GM12878 (cell line): ENCODE measurements around the gene HERPUD1. TPM values are rescaled to one million over a fixed set of nuclear protein-coding genes. Genes with fewer than 3 reads are reported as not detected.

Source experiments
- ASH2L ChIP-seq: fragments of 300-600, 200-600 bp; sonication (generic); IDR thresholded peaks from 2 replicates; pipeline ENCODE4 v1.6.1; 2017; ENCODE audit warnings: low read depth, mild to moderate bottlenecking, borderline replicate concordance
- BACH1 ChIP-seq: fragments of 450-650 bp; IDR thresholded peaks from 2 replicates; pipeline ENCODE4 v1.6.1; 2017; ENCODE audit warnings: mild to moderate bottlenecking, borderline replicate concordance
- CBX5 ChIP-seq: sonication (generic); IDR thresholded peaks from 2 replicates; pipeline ENCODE4 v1.6.1; 2016; ENCODE audit warnings: low read depth, moderate library complexity, mild to moderate bottlenecking, inconsistent platforms
- CHD2 ChIP-seq: IDR thresholded peaks from 2 replicates; pipeline ENCODE4 v1.6.1; 2011; ENCODE audit warnings: low read depth, low read length, improper control_type of control experiment, borderline replicate concordance
- CHD4 ChIP-seq: fragments of 200-600 bp; sonication (generic); IDR thresholded peaks from 2 replicates; pipeline ENCODE4 v1.6.1; 2016; ENCODE audit warnings: mild to moderate bottlenecking
- HDAC2 ChIP-seq: fragments of 200-600 bp; sonication (generic); IDR thresholded peaks from 2 replicates; pipeline ENCODE4 v1.6.1; 2017
- HSF1 ChIP-seq: fragments of 150-350 bp; IDR thresholded peaks from 2 replicates; pipeline ENCODE4 v1.6.1; 2014; ENCODE audit warnings: mild to moderate bottlenecking, low read depth, low read length
- JUNB ChIP-seq: IDR thresholded peaks from 2 replicates; pipeline ENCODE4 v1.6.1; 2016; ENCODE audit warnings: antibody characterized with exemption, mild to moderate bottlenecking
- NR2C2 ChIP-seq: IDR thresholded peaks from 2 replicates; pipeline ENCODE4 v1.6.1; 2011; ENCODE audit warnings: borderline replicate concordance, low read depth; ENCODE audit not compliant: control insufficient read depth, insufficient read length
- PAX5 ChIP-seq: IDR thresholded peaks from 2 replicates; pipeline ENCODE4 v1.6.1; 2011; ENCODE audit warnings: low read depth, low read length, borderline replicate concordance
- PAX8 ChIP-seq: fragments of 450-650 bp; IDR thresholded peaks from 2 replicates; pipeline ENCODE4 v1.6.1; 2017; ENCODE audit warnings: mild to moderate bottlenecking, moderate library complexity
- POLR2A ChIP-seq: IDR thresholded peaks from 2 replicates; pipeline ENCODE4 v1.6.1; 2011; ENCODE audit warnings: low read depth, mild to moderate bottlenecking, low read length
- RFX5 ChIP-seq: IDR thresholded peaks from 2 replicates; pipeline ENCODE4 v1.6.1; 2011; ENCODE audit warnings: low read depth, low read length, improper control_type of control experiment
- SIX5 ChIP-seq: IDR thresholded peaks from 2 replicates; pipeline ENCODE4 v1.6.1; 2011; ENCODE audit warnings: mild to moderate bottlenecking, low read depth, low read length, moderate library complexity; ENCODE audit not compliant: severe bottlenecking
- SMARCA5 ChIP-seq: fragments of 450-650 bp; IDR thresholded peaks from 2 replicates; pipeline ENCODE4 v1.6.1; 2017; ENCODE audit warnings: mild to moderate bottlenecking
- SP1 ChIP-seq: IDR thresholded peaks from one replicate; pipeline ENCODE4 v1.6.1; 2011; ENCODE audit warnings: low read depth, low read length
- SREBF1 ChIP-seq: IDR thresholded peaks from 2 replicates; pipeline ENCODE4 v1.6.1; 2012; ENCODE audit warnings: mild to moderate bottlenecking, low read length
- SREBF2 ChIP-seq: IDR thresholded peaks from 2 replicates; pipeline ENCODE4 v1.6.1; 2012; ENCODE audit warnings: mild to moderate bottlenecking, low read length
- TCF12 ChIP-seq: IDR thresholded peaks from 2 replicates; pipeline ENCODE4 v1.6.1; 2011; ENCODE audit warnings: low read depth, mild to moderate bottlenecking, low read length
- YY1 ChIP-seq: IDR thresholded peaks from 2 replicates; pipeline ENCODE4 v1.6.1; 2011; ENCODE audit warnings: low read depth, mild to moderate bottlenecking, low read length
- polyA plus RNA-seq, 11 experiments: library from polyadenylated mRNA; depleted of rRNA in 4 of 11; unstranded in 6 of 11; stranded (reverse) in 5 of 11; fragments of >200 nt; fragmentation: Nextera tagmentation in 4 of 11; fragmentation: Illumina TruSeq in 1 of 11; extraction: Ambion mirVana in 4 of 11; extraction: Trizol in 1 of 11; gene quantifications; 1 replicate in 1 of 11; 2 replicates in 10 of 11; pipeline versions ENCODE4 v1.2.1 to v1.2.3, GENCODE V29; 2011 to 2016; ENCODE audit warnings: inconsistent platforms in 2 of 11, missing spikeins in 2 of 11, low read depth in 1 of 11
- total RNA-seq, 4 experiments: library from RNA; depleted of rRNA in 3 of 4; stranded (reverse); fragments of >200 nt in 3 of 4; fragmentation: Illumina TruSeq in 1 of 4; extraction: Trizol in 1 of 4; gene quantifications; 2 replicates each; pipeline versions ENCODE4 v1.2.1 to v1.2.3, GENCODE V29; 2013 to 2021
- TF ChIP-seq, protein P1 (sequence below): IDR thresholded peaks from 2 replicates; pipeline ENCODE4 v1.6.1; 2012; ENCODE audit warnings: mild to moderate bottlenecking, low read depth, low read length
- TF ChIP-seq, protein P2 (sequence below): fragments of 450-650 bp; conservative IDR thresholded peaks from 2 replicates; pipeline ENCODE4 v1.6.1; 2017; ENCODE audit warnings: mild to moderate bottlenecking, moderate library complexity

Gene HERPUD1
- total and polyA plus RNA-seq, 10 of the 15 experiments (the other 5 are each of a cell fraction or from before 2014, with no cell fraction given): 32.6 to 212 (median 122) TPM

GRCh38 chr16:56911771-56912571, 20.0 kb upstream of the HERPUD1 start (continued):
- TF ChIP-seq, protein P1, sequence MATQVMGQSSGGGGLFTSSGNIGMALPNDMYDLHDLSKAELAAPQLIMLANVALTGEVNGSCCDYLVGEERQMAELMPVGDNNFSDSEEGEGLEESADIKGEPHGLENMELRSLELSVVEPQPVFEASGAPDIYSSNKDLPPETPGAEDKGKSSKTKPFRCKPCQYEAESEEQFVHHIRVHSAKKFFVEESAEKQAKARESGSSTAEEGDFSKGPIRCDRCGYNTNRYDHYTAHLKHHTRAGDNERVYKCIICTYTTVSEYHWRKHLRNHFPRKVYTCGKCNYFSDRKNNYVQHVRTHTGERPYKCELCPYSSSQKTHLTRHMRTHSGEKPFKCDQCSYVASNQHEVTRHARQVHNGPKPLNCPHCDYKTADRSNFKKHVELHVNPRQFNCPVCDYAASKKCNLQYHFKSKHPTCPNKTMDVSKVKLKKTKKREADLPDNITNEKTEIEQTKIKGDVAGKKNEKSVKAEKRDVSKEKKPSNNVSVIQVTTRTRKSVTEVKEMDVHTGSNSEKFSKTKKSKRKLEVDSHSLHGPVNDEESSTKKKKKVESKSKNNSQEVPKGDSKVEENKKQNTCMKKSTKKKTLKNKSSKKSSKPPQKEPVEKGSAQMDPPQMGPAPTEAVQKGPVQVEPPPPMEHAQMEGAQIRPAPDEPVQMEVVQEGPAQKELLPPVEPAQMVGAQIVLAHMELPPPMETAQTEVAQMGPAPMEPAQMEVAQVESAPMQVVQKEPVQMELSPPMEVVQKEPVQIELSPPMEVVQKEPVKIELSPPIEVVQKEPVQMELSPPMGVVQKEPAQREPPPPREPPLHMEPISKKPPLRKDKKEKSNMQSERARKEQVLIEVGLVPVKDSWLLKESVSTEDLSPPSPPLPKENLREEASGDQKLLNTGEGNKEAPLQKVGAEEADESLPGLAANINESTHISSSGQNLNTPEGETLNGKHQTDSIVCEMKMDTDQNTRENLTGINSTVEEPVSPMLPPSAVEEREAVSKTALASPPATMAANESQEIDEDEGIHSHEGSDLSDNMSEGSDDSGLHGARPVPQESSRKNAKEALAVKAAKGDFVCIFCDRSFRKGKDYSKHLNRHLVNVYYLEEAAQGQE: no peak
- TF ChIP-seq RFX5 (no peak), YY1 (peak; percentile 34; the same call in 1 of the 2 replicates), NR2C2 (no peak), PAX5 (peak; percentile 96), CBX5 (no peak), SIX5 (no peak), SREBF1 (no peak), HDAC2 (no peak), TCF12 (peak; percentile 86), POLR2A (no peak), SMARCA5 (peak; percentile 46), CHD2 (peak; percentile 93), ASH2L (no peak), CHD4 (no peak), BACH1 (peak; percentile 73; the same call in 1 of the 2 replicates), SP1 (peak; percentile 86), SREBF2 (no peak), HSF1 (no peak), JUNB (no peak; the same call in 1 of the 2 replicates), PAX8 (no peak)
- TF ChIP-seq, protein P2, sequence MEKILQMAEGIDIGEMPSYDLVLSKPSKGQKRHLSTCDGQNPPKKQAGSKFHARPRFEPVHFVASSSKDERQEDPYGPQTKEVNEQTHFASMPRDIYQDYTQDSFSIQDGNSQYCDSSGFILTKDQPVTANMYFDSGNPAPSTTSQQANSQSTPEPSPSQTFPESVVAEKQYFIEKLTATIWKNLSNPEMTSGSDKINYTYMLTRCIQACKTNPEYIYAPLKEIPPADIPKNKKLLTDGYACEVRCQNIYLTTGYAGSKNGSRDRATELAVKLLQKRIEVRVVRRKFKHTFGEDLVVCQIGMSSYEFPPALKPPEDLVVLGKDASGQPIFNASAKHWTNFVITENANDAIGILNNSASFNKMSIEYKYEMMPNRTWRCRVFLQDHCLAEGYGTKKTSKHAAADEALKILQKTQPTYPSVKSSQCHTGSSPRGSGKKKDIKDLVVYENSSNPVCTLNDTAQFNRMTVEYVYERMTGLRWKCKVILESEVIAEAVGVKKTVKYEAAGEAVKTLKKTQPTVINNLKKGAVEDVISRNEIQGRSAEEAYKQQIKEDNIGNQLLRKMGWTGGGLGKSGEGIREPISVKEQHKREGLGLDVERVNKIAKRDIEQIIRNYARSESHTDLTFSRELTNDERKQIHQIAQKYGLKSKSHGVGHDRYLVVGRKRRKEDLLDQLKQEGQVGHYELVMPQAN: no peak; the same call in 1 of the 2 replicates
